Fibroblast of villous mesenchyme (primary cell): ENCODE measurements around the gene FGD6. TPM values are rescaled to one million over a fixed set of nuclear protein-coding genes. Genes with fewer than 3 reads are reported as not detected.

Experiments
- DNase-seq: peaks from one replicate; pipeline ENCODE4 v3.0.0-alpha.2; 2010; ENCODE audit warnings: low read depth
- H3K4me3 ChIP-seq: 2 replicates; pipeline ENCODE4 v1.5.1; 2011; ENCODE audit warnings: low read depth, mild to moderate bottlenecking, low read length
- total RNA-seq: library from RNA; depleted of rRNA; stranded (reverse); fragments of >200 nt; gene quantifications from 2 replicates; pipeline ENCODE4 v1.2.3, GENCODE V29; 2012
- TF ChIP-seq, protein P1 (sequence below): IDR thresholded peaks from 2 replicates; pipeline ENCODE4 v1.5.1; 2012; ENCODE audit warnings: low read depth, mild to moderate bottlenecking, low read length; ENCODE audit not compliant: insufficient read depth

FGD6 gene
- total RNA-seq, 1 donor, result 18.1 TPM

DNA sequence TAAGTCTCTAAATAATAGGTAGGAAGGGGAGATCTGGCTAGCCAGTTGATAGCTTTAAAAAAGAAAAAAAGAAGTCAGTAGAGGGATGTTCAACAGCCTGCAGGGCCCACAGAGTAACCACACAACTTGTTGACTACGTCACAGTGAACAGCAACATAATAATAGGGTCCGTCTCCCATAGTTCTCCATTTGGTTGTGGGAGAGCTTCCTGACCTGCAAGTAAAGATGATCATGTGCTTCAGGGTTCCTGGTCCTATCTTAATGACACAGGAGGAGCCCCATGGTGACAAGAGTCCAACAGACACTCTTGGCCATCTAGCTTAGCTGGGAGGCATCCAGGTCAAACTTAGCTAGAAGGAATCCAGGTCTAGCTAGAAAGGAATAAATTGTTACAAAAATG is 36.2 kb downstream of the FGD6 start:
- TF ChIP-seq, protein P1, sequence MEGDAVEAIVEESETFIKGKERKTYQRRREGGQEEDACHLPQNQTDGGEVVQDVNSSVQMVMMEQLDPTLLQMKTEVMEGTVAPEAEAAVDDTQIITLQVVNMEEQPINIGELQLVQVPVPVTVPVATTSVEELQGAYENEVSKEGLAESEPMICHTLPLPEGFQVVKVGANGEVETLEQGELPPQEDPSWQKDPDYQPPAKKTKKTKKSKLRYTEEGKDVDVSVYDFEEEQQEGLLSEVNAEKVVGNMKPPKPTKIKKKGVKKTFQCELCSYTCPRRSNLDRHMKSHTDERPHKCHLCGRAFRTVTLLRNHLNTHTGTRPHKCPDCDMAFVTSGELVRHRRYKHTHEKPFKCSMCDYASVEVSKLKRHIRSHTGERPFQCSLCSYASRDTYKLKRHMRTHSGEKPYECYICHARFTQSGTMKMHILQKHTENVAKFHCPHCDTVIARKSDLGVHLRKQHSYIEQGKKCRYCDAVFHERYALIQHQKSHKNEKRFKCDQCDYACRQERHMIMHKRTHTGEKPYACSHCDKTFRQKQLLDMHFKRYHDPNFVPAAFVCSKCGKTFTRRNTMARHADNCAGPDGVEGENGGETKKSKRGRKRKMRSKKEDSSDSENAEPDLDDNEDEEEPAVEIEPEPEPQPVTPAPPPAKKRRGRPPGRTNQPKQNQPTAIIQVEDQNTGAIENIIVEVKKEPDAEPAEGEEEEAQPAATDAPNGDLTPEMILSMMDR, result no peak
- no peak for DNase-seq
- no peak overlapping the region for H3K4me3 ChIP-seq

DNA sequence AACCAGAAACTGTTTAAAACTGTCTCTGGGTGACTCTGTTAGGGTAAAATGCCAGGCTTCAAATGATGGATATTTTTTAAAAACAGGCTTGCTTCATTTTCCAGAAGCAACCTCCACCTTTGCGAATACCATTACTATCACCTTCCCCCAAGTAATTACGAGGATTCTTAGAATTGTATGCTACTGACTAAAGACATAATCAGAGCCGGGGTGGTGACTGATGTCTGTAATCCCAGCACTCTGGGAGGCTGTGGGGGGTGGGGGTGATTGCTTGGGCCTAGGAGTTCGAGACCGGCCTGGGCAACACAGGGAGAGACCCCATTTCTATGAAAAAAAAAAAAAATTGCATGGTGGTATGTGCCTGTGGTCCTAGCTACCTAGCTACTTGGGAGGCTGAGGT is 38.3 kb downstream of the FGD6 start:
- no peak overlapping the region for H3K4me3 ChIP-seq
- TF ChIP-seq, protein P1, result no peak
- no peak for DNase-seq

DNA sequence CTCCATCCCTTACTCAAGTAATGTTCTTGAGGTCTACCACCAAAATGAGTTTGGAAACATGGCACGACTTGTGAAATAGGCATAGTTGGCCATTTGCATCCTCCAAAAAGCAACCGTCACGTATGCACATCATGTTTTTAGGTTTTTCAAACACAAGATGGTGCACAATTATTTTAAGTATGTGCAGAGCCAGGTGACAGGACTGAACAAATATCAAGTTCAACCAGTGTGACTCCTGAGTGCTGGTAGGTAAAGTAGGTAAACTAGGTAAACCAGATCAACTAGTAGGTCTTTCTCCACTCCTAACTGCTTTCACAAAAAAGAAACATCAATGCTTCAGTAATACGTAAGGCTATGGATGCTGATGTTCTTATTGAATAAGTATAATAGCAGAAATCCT is 39.1 kb downstream of the FGD6 start:
- H3K4me3 ChIP-seq, result no peak overlapping the region
- TF ChIP-seq, protein P1, result no peak
- DNase-seq, result no peak

DNA sequence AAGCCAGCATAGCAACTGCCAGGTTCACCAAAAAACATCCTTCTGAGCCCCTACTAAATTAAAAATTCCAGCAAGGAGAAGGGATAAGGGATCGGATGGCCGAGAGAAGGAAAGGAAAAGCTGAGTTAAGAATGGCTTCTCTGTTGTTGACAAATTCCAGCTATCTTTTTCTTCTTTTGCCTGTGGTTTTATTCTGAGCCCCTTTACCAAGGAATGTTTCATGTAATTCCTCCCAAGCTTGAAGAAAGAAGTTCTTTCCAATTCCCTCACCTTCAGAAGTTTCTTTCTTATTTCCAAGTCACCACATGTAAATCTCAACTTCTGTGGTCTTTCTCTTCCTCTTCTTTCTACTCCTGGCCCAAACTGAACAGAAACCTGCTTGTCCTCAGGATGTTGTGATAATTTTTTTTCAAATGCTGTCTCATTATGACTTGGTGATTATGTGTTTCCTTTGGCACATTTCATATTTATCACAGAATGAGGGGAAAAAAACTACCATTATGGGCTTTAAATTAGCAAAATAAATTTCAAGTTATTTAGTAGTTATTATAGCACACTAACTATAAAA is 40.0 kb downstream of the FGD6 start:
- DNase-seq, result no peak
- TF ChIP-seq, protein P1, result no peak
- no peak overlapping the region for H3K4me3 ChIP-seq

DNA sequence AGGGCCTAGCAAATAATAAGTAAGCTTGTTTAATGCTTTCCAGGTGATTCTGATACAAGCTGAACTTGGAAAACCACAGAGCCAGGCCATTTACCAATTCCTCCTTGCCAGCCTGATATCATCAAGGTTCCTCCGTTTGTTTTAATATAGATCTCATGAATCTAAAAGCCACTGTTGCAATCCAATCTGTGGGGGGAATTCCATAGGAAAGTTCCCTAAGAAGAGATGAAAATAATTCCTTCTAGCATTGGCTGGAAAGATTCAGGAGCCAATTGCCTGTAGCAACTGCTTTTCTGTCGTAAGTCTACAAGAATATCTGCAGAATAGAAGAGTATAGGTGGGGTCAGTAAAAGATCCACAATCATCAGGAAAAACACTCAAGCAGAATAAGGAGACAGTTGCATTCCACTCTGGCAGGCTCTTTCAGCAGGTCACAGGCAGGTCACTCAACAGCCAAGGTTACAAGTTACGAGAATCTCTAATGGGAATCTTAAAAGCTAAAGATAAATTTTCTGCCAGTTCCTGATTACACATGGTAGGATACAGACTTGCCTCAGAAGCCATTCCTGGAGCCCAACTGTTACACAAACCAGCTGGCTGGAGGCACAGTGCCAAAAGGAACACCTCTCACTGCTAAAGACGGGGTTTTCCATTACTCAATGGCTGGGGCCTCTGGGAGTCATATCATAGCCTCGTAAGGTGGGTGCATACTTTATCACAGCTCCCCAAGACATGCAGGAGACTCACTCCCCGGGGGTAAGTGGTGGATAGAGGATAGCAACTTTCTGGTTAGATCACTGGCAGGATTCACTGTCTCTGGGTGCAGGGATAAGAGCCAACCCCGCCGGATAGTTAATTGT is 43.6 kb downstream of the FGD6 start:
- no peak overlapping the region for H3K4me3 ChIP-seq
- TF ChIP-seq, protein P1, result no peak
- DNase-seq, result peak; percentile 98

DNA sequence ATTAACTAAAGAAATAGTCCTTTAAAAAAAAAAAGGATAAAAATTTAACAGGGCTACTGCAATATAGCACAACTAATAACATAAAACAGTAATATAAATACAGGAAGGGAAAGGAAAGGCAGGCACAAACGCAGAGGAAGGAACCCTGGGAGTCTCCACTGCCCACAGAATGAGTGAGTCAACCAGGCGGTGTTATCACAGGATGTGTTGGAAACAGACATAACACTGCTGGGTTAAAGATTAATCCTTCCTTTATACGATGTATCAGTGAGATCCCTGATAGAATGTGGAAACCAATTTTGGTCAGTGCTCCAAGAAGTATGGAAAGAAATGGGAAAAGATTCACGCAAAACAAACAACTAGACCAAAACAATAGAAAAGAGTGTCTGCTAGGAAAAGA is 47.9 kb downstream of the FGD6 start:
- peak; percentile 95 for DNase-seq
- TF ChIP-seq, protein P1, result no peak
- H3K4me3 ChIP-seq, result no peak overlapping the region

DNA sequence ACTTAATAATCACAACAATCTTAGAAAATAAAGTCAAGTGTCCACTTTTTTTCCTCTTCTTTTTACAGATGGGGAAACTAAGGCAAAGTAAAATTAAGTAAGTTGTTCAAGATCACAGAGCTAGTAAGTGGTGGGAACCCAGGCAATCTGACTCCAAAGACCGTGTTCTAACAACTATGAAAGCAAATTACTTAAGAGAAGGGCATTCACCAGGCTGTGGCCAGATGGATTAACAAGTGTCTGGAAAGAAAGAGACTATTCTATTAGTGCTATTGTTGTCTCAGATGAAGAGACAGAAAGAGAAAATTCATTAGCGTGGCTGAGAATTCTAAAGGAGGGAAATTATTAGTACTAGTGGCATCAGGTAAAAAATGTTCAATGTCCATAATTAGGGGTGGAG is 48.5 kb downstream of the FGD6 start:
- TF ChIP-seq, protein P1, result no peak
- peak; percentile 44 for DNase-seq
- no peak overlapping the region for H3K4me3 ChIP-seq
